CD4-positive, alpha-beta T cell (primary cell): ENCODE results near the gene ZGPAT. TPM values are rescaled to one million over a fixed set of nuclear protein-coding genes. Genes with fewer than 3 reads are reported as not detected.
"Not testable (repeated sequence)": the region's sequence is repeated elsewhere in the genome, so short reads cannot be mapped to it uniquely, and the experiment has no call there.

Experiments used
- ATAC-seq: fragments of 200-7000 bp; cut with Tn5 transposase; one replicate; pipeline ENCODE4 v1.10.0; 2022; ENCODE audit warnings: mild to moderate bottlenecking; ENCODE audit not compliant: poor library complexity
- CTCF ChIA-PET: fragments of 350-600 bp; sonication (Branson Sonifier 250); formaldehyde crosslinking; loops from one replicate; lab custom pipeline; 2021; ENCODE audit warnings: antibody characterized with exemption, inconsistent platforms; lab: Charles Lee
- POLR2A ChIA-PET: fragments of 350-600 bp; sonication (Branson Sonifier 250); formaldehyde crosslinking; loops from one replicate; lab custom pipeline; 2021; ENCODE audit warnings: antibody characterized with exemption, inconsistent platforms; lab: Charles Lee
- DNase-seq, 14 experiments: peaks; one replicate each; pipeline ENCODE4 v3.0.0-alpha.2; 2013 to 2020; ENCODE audit warnings: mixed read lengths in 2 of 14
- H3K27ac ChIP-seq, 2 donors: one replicate each; pipeline versions ENCODE4 v1.5.1 to v1.7.0; 2013; ENCODE audit warnings: low read length in 2 of 2, low read depth in 1 of 2, mild to moderate bottlenecking in 1 of 2
- H3K27me3 ChIP-seq, 2 experiments: 1 replicate in 1 of 2; 2 replicates in 1 of 2; pipeline versions ENCODE4 v1.6.1 to v1.7.0; 2013; ENCODE audit warnings: low read length in 2 of 2, control low read depth in 1 of 2, mild to moderate bottlenecking in 1 of 2, moderate library complexity in 1 of 2; ENCODE audit not compliant: insufficient read depth in 2 of 2, control insufficient read depth in 1 of 2
- H3K36me3 ChIP-seq: one replicate; pipeline ENCODE4 v1.6.1; 2013; ENCODE audit warnings: low read length, control low read depth; ENCODE audit not compliant: insufficient read depth
- H3K4me1 ChIP-seq: one replicate; pipeline ENCODE4 v1.6.1; 2013; ENCODE audit warnings: low read length, control low read depth; ENCODE audit not compliant: insufficient read depth
- H3K4me3 ChIP-seq: one replicate; pipeline ENCODE4 v1.5.1; 2013; ENCODE audit warnings: mild to moderate bottlenecking, low read length, moderate library complexity
- H3K9me3 ChIP-seq, 2 experiments: 1 replicate in 1 of 2; 2 replicates in 1 of 2; pipeline versions ENCODE4 v1.6.1 to v1.7.0; 2013; ENCODE audit warnings: low read length in 2 of 2, mild to moderate bottlenecking in 2 of 2, control low read depth in 1 of 2, moderate library complexity in 1 of 2; ENCODE audit not compliant: control insufficient read depth in 1 of 2, insufficient read depth in 1 of 2
- H3K27ac Mint-ChIP-seq: one replicate; pipeline ENCODE4 v1.8.0; 2020; ENCODE audit warnings: mixed read lengths
- H3K27me3 Mint-ChIP-seq: one replicate; pipeline ENCODE4 v1.8.0; 2021; ENCODE audit warnings: mixed read lengths
- H3K36me3 Mint-ChIP-seq: one replicate; pipeline ENCODE4 v1.8.0; 2021; ENCODE audit warnings: low read depth, mixed read lengths
- H3K4me1 Mint-ChIP-seq: one replicate; pipeline ENCODE4 v1.8.0; 2021; ENCODE audit warnings: low read depth, mixed read lengths
- H3K4me3 Mint-ChIP-seq: one replicate; pipeline ENCODE4 v1.8.0; 2020; ENCODE audit warnings: mild to moderate bottlenecking, mixed read lengths
- H3K9me3 Mint-ChIP-seq: one replicate; pipeline ENCODE4 v1.8.0; 2020; ENCODE audit warnings: mixed read lengths
- intact Hi-C, 2 experiments: fragments of 100-400 bp; cut with DNase I in 1 of 2; cut with micrococcal nuclease in 1 of 2; formaldehyde crosslinking; loops; one replicate each; pipeline versions ENCODE4 v1.15.1 to v1.9.0; 2023 to 2025; cut with DNase I, micrococcal nuclease
- total RNA-seq, 174 experiments: library from RNA in 2 of 174; stranded (reverse) in 2 of 174; gene quantifications; one replicate each; pipeline ENCODE4 v1.2.3 and lab custom pipeline; 2021 to 2026
- TF ChIP-seq, protein P1 (sequence below): fragments of 200-600 bp; IDR thresholded peaks from one replicate; pipeline ENCODE4 v1.8.0; 2022; ENCODE audit warnings: antibody characterized with exemption, mild to moderate bottlenecking

Gene ZGPAT
- total RNA-seq, 2 experiments from 2014 or later = 28.2 to 33.4 TPM

DNA sequence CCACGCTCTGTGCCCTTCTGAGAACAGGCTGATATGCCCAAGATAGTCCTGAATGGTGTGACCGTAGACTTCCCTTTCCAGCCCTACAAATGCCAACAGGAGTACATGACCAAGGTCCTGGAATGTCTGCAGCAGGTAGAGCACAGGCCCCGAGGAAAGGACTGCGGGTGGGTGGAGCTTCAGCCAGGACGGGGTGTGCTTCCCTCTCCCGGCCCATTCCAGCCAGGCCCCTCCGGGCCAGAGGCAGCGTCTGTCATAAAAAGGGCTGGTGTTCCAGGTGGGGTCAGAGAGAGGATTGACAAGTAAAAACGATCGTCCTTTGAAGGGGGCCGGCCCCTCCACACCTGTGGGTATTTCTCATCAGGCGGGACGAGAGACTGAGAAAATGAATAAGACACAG, 48.5 kb upstream of the ZGPAT start:
- Histone ChIP-seq H3K4me1 (peaks cover 37% of the 10 kb centered on the region), H3K4me3 (no peak overlapping the region), H3K27me3 (no peaks in the 10 kb centered on the region), H3K36me3 (peaks cover 25% of the 10 kb centered on the region), H3K27ac (no peak overlapping the region), H3K9me3 (no peaks in the 10 kb centered on the region)
- H3K36me3 Mint-ChIP-seq = peaks cover 18% of the 10 kb centered on the region
- ChIA-PET POLR2A (no interaction called here), CTCF (no interaction called here)
- TF ChIP-seq, protein P1, sequence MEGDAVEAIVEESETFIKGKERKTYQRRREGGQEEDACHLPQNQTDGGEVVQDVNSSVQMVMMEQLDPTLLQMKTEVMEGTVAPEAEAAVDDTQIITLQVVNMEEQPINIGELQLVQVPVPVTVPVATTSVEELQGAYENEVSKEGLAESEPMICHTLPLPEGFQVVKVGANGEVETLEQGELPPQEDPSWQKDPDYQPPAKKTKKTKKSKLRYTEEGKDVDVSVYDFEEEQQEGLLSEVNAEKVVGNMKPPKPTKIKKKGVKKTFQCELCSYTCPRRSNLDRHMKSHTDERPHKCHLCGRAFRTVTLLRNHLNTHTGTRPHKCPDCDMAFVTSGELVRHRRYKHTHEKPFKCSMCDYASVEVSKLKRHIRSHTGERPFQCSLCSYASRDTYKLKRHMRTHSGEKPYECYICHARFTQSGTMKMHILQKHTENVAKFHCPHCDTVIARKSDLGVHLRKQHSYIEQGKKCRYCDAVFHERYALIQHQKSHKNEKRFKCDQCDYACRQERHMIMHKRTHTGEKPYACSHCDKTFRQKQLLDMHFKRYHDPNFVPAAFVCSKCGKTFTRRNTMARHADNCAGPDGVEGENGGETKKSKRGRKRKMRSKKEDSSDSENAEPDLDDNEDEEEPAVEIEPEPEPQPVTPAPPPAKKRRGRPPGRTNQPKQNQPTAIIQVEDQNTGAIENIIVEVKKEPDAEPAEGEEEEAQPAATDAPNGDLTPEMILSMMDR = no peak
- H3K27me3 Mint-ChIP-seq = no peaks in the 10 kb centered on the region
- DNase-seq = no peak
- no peak overlapping the region for H3K27ac Mint-ChIP-seq
- ATAC-seq = no peak
- H3K9me3 Mint-ChIP-seq = no peaks in the 10 kb centered on the region
- intact Hi-C loops = loop anchor here (2.0 to 10.0 kb wide), 7 partner anchors 17 to 598 kb away; partner anchors contain the start of genes ABHD16B (in 1 of the 2), ARFRP1 (in 1 of the 2), LIME1 (in 1 of the 2) and PCMTD2 (in 1 of the 2)
- H3K4me3 Mint-ChIP-seq = peak overlapping the region; percentile 98
- H3K4me1 Mint-ChIP-seq = peaks cover 32% of the 10 kb centered on the region

DNA sequence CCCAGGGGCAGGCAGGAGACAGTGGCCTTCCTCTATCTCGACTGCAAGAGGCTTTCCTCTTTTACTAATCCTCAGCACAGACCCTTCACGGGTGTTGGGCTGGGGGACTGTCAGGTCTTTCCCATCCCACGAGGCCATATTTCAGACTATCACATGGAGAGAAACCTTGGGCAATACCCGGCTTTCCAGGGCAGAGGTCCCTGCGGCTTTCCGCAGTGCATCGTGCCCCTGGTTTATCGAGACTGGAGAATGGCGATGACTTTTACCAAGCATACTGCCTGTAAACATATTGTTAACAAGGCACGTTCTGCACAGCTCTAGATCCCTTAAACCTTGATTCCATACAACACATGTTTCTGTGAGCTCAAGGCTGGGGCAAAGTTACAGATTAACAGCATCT, 47.7 kb upstream of the ZGPAT start:
- ATAC-seq, CTCF ChIA-PET, H3K27ac Mint-ChIP-seq, H3K27me3 ChIP-seq, intact Hi-C loops, H3K9me3 ChIP-seq, DNase-seq, POLR2A ChIA-PET, H3K4me3 ChIP-seq, H3K27me3 Mint-ChIP-seq, H3K9me3 Mint-ChIP-seq, H3K27ac ChIP-seq: not testable (repeated sequence)
- Histone ChIP-seq H3K36me3 (peaks cover 25% of the 10 kb centered on the region), H3K4me1 (peaks cover 29% of the 10 kb centered on the region)
- H3K4me1 Mint-ChIP-seq = peaks cover 26% of the 10 kb centered on the region
- H3K4me3 Mint-ChIP-seq = peak overlapping the region; percentile 98
- H3K36me3 Mint-ChIP-seq = peaks cover 18% of the 10 kb centered on the region

DNA sequence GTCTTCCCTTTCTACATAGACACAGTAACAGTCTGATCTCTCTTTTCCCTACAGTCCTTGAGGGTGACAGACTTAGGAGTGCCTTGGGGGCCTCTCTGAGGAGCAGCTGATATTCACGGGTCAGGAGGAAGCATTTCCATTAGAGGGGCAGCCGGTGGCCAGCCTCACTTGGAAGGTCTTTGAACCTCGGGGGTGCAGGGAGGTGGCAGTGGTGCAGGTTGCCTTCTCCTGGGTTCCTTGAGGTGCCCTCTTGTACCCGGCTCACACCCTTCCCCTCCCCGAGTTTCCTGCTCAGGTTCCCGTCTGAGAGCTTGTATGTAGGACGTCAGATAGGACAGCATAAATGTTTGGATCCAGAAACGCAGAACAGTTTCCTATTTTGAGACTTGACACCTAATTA, 47.2 kb upstream of the ZGPAT start:
- POLR2A ChIA-PET = no interaction called here
- H3K36me3 ChIP-seq = peaks cover 26% of the 10 kb centered on the region
- TF ChIP-seq, protein P1 = no peak

DNA sequence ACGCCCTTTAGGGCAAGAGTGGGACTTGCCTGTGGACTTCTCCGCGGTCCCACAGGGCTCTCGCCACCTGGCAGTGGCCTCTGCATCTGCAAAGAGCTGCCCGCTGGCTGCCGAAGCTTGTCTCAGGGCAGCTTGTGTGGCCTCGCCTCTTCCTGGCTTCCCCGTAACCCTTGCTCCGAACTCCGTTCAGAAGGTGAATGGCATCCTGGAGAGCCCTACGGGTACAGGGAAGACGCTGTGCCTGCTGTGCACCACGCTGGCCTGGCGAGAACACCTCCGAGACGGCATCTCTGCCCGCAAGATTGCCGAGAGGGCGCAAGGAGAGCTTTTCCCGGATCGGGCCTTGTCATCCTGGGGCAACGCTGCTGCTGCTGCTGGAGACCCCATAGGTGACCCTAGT, 46.7 kb upstream of the ZGPAT start:
- Histone ChIP-seq H3K27me3 (no peaks in the 10 kb centered on the region), H3K4me3 (no peak overlapping the region), H3K27ac (no peak overlapping the region), H3K36me3 (peaks cover 29% of the 10 kb centered on the region), H3K9me3 (no peaks in the 10 kb centered on the region), H3K4me1 (peaks cover 24% of the 10 kb centered on the region)
- no peaks in the 10 kb centered on the region for H3K27me3 Mint-ChIP-seq
- H3K36me3 Mint-ChIP-seq = peaks cover 22% of the 10 kb centered on the region
- TF ChIP-seq, protein P1 = no peak
- no peak for DNase-seq
- no peaks in the 10 kb centered on the region for H3K9me3 Mint-ChIP-seq
- ChIA-PET CTCF (no interaction called here), POLR2A (no interaction called here)
- no peak overlapping the region for H3K4me3 Mint-ChIP-seq
- no peak for ATAC-seq
- intact Hi-C loops = no loop called here
- peaks cover 26% of the 10 kb centered on the region for H3K4me1 Mint-ChIP-seq
- no peak overlapping the region for H3K27ac Mint-ChIP-seq

More for the DNA sequence above, 47.2 kb upstream of the ZGPAT start:
- Histone ChIP-seq H3K27ac (no peak overlapping the region), H3K4me3 (no peak overlapping the region), H3K4me1 (peaks cover 25% of the 10 kb centered on the region), H3K27me3 (no peaks in the 10 kb centered on the region), H3K9me3 (no peaks in the 10 kb centered on the region)
- peaks cover 18% of the 10 kb centered on the region for H3K36me3 Mint-ChIP-seq
- H3K27me3 Mint-ChIP-seq = no peaks in the 10 kb centered on the region
- peak overlapping the region; percentile 98 for H3K4me3 Mint-ChIP-seq
- peaks cover 26% of the 10 kb centered on the region for H3K4me1 Mint-ChIP-seq
- no peak for DNase-seq
- no peaks in the 10 kb centered on the region for H3K9me3 Mint-ChIP-seq
- CTCF ChIA-PET = no interaction called here
- intact Hi-C loops = no loop called here
- H3K27ac Mint-ChIP-seq = no peak overlapping the region
- ATAC-seq = no peak
